IPS DF 19.7 (cell line): ENCODE measurements around the gene ITPR3.
"Not testable (repeated sequence)": the region's sequence is repeated elsewhere in the genome, so short reads cannot be mapped to it uniquely, and the experiment has no call there.

Experiments used
- DNase-seq: peaks from one replicate; pipeline ENCODE4 v3.0.0-alpha.2; 2013; ENCODE audit warnings: low read depth, low spot score

ITPR3 gene

GRCh38 chr6:33613146-33613794 lies 7.9 kb upstream of the ITPR3 start:
- no peak for DNase-seq

GRCh38 chr6:33613795-33614168 lies 7.3 kb upstream of the ITPR3 start:
- DNase-seq, result no peak

- DNase-seq, result no peak
Measured at GRCh38 chr6:33616113-33616512, 5.0 kb upstream of the ITPR3 start.

GRCh38 chr6:33616913-33617312 lies 4.2 kb upstream of the ITPR3 start:
- DNase-seq, result no peak

GRCh38 chr6:33619166-33619840 lies 1.8 kb upstream of the ITPR3 start:
- DNase-seq, result no peak

- DNase-seq, result no peak
Measured at GRCh38 chr6:33620158-33620855, 815 bp upstream of the ITPR3 start.

- DNase-seq, result no peak
Measured at GRCh38 chr6:33621711-33622388, 728 bp downstream of the ITPR3 start.

GRCh38 chr6:33622456-33623431 lies 1.6 kb downstream of the ITPR3 start:
- no peak for DNase-seq

GRCh38 chr6:33623895-33624381 lies 2.8 kb downstream of the ITPR3 start:
- DNase-seq, result no peak

- no peak for DNase-seq
Measured at GRCh38 chr6:33624856-33625255, 3.7 kb downstream of the ITPR3 start.

GRCh38 chr6:33627876-33628275 lies 6.8 kb downstream of the ITPR3 start:
- no peak for DNase-seq

GRCh38 chr6:33628401-33628964 lies 7.4 kb downstream of the ITPR3 start:
- DNase-seq, result no peak

GRCh38 chr6:33630014-33630413 lies 8.9 kb downstream of the ITPR3 start:
- no peak for DNase-seq

- DNase-seq, result not testable (repeated sequence)
Measured at GRCh38 chr6:33631521-33631920, 10.4 kb downstream of the ITPR3 start.

- no peak for DNase-seq
Measured at GRCh38 chr6:33631971-33632557, 10.9 kb downstream of the ITPR3 start.

- DNase-seq, result peak; percentile 81
Measured at GRCh38 chr6:33632558-33633039, 11.5 kb downstream of the ITPR3 start.

GRCh38 chr6:33633084-33633461 lies 12.0 kb downstream of the ITPR3 start:
- no peak for DNase-seq

- DNase-seq, result no peak
Measured at GRCh38 chr6:33633462-33634158, 12.5 kb downstream of the ITPR3 start.

- no peak for DNase-seq
Measured at GRCh38 chr6:33634161-33634727, 13.1 kb downstream of the ITPR3 start.
